ENCODE data around the gene ANKK1. TPM values are rescaled to one million over a fixed set of nuclear protein-coding genes. Genes with fewer than 3 reads are reported as not detected.

Gene ANKK1
- total RNA-seq, 1 donor from 2014 or later: 0.41 TPM

DNA sequence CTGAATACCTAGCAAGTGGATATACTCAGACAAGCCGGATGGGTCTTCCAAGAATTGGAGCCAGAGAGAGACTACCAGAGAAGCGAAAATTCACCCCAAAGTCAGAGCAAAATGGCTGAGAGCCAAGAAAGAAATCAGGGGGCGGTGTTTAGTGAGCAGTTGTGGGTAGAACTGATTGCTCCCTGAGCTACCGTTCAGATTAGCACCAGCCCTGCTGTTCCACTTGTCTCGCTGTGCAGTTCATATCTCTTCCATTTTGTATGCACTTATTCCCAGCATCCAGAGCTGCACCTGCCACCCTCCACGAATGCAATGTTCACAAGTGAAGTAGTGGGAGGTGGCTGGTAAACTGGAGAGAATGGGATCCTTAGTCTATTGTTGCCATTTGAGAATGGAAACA lies 62.2 kb downstream of the ANKK1 start:
- H3K4me3 Mint-ChIP-seq (ENCODE audit: low read depth): no peak overlapping the region
- H3K27ac Mint-ChIP-seq: no peak overlapping the region
- no peak for DNase-seq (ENCODE audit: low spot score, unreplicated experiment)
- H3K27me3 Mint-ChIP-seq: peaks cover 2% of the 10 kb centered on the region
- TF ChIP-seq, protein P1, sequence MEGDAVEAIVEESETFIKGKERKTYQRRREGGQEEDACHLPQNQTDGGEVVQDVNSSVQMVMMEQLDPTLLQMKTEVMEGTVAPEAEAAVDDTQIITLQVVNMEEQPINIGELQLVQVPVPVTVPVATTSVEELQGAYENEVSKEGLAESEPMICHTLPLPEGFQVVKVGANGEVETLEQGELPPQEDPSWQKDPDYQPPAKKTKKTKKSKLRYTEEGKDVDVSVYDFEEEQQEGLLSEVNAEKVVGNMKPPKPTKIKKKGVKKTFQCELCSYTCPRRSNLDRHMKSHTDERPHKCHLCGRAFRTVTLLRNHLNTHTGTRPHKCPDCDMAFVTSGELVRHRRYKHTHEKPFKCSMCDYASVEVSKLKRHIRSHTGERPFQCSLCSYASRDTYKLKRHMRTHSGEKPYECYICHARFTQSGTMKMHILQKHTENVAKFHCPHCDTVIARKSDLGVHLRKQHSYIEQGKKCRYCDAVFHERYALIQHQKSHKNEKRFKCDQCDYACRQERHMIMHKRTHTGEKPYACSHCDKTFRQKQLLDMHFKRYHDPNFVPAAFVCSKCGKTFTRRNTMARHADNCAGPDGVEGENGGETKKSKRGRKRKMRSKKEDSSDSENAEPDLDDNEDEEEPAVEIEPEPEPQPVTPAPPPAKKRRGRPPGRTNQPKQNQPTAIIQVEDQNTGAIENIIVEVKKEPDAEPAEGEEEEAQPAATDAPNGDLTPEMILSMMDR (IDR thresholded peaks at IDR 0.05; ENCODE audit: unreplicated experiment): no peak
- no peaks in the 10 kb centered on the region for H3K9me3 Mint-ChIP-seq (ENCODE audit: low read depth)
- H3K4me1 Mint-ChIP-seq (ENCODE audit: low read depth): no peaks in the 10 kb centered on the region
- no peaks in the 10 kb centered on the region for H3K36me3 Mint-ChIP-seq (ENCODE audit: insufficient read depth)

Small RNA genes within 50 kb of the gene (microRNA-seq; reads per million reads assigned to microRNA genes)
- not detected for gene MIR4301 (ENCODE audit: borderline number of aligned reads, unreplicated experiment)

Other genes with a start within 250 kb of the ANKK1 start
- gene TTC12, start 73.2 kb upstream of the ANKK1 start, total RNA-seq: 30.4 and 38.5 TPM in 2 replicates
- 0.22 and 0.73 TPM in 2 replicates for gene DRD2, start 87.6 kb downstream of the ANKK1 start, total RNA-seq